ENCODE measurements around the gene KIAA0930.
A peak's percentile ranks its signal among the peaks of the same experiment; 100 is the strongest.
"Not testable (repeated sequence)": the region's sequence is repeated elsewhere in the genome, so short reads cannot be mapped to it uniquely, and the experiment has no call there.

The KIAA0930 gene

DNA sequence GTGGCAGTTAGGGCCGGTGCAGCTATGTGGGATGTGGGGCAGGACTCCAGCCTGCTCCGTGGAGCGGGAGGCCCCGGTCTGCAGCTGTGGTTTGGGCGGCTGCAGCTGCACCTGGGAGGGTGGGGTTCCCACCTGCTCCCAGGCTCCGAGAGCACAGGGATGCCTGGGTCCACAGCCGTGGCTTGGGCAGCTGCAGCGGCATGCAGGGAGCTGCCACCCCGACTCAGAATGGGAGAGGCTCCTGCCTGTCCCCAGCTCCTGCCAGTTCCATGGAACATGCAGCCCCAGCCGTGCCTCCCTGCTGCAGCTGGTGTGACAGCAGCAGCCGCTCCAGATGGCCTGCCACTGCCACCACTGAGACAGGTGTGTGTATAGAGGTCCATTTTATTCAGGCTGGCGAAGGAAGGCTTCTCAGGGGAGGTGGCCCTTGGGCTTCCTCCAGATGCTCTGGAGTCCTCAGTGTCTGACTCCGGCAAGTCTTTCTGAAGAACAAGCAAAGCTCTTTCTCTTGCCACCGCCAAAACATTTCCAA lies 22.3 kb upstream of the KIAA0930 start:
- CTCF ChIA-PET, result interaction anchor here (0.8 to 3.4 kb wide), 14 partner anchors 9 to 291 kb away, joined by 3 to 27 read pairs (median 4); no protein-coding TSS in a partner anchor
- POLR2A ChIA-PET, result no interaction called here
- TF ChIP-seq, protein P1, sequence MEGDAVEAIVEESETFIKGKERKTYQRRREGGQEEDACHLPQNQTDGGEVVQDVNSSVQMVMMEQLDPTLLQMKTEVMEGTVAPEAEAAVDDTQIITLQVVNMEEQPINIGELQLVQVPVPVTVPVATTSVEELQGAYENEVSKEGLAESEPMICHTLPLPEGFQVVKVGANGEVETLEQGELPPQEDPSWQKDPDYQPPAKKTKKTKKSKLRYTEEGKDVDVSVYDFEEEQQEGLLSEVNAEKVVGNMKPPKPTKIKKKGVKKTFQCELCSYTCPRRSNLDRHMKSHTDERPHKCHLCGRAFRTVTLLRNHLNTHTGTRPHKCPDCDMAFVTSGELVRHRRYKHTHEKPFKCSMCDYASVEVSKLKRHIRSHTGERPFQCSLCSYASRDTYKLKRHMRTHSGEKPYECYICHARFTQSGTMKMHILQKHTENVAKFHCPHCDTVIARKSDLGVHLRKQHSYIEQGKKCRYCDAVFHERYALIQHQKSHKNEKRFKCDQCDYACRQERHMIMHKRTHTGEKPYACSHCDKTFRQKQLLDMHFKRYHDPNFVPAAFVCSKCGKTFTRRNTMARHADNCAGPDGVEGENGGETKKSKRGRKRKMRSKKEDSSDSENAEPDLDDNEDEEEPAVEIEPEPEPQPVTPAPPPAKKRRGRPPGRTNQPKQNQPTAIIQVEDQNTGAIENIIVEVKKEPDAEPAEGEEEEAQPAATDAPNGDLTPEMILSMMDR (IDR thresholded peaks at IDR 0.05; ENCODE audit: control extremely low read depth, extremely low read depth, low read depth, missing control alignments), result no peak
- DNase-seq (ENCODE audit: extremely low spot score), result no peak

DNA sequence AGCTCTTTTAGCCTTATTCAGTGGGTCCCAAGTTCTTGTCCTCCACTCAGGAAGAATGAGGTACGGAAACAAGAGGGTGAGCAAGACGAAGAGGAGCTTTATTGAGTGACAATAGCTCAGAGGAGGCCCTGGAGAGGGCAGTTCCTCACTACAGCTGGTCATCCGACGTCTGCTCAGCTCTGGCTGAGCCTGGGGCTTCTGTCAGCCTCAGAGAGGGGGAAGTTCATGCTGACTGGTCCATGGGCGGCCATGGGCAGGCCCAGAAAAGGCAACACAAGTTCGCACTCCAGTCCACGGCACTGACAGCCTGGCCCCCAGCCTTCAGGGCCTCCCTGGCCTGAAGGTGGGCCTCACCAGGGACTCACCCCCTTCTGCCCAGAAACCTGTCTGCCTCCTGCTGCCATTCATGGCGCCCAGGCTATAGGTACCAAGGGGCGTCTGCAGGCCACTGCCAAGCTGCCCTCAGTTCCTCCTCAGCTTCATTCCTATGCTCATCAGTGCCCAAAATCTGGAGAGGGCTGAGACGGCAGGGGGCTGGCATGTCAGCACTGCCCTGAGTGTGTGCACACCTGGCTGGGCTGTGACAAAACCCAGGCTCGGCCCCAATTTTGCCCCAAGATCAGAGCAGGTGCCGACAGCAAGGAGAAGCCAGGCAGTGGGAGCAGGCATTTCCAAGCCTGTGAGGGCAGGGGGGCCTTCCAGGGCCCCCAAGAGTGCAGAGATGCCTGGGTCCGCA lies 21.7 kb upstream of the KIAA0930 start:
- no peak for DNase-seq (ENCODE audit: extremely low spot score)
- ChIA-PET POLR2A (no interaction called here), CTCF (interaction anchor here (0.9 to 3.4 kb wide), 11 partner anchors 10 to 292 kb away, joined by 3 to 27 read pairs (median 4); no protein-coding TSS in a partner anchor)
- TF ChIP-seq, protein P1 (IDR thresholded peaks at IDR 0.05; ENCODE audit: control extremely low read depth, extremely low read depth, low read depth, missing control alignments), result no peak

GRCh38 chr22:45261407-45262088 lies 20.9 kb upstream of the KIAA0930 start:
- no peak for DNase-seq (ENCODE audit: extremely low spot score)
- TF ChIP-seq, protein P1 (IDR thresholded peaks at IDR 0.05; ENCODE audit: control extremely low read depth, extremely low read depth, low read depth, missing control alignments), result no peak
- POLR2A ChIA-PET, result no interaction called here
- CTCF ChIA-PET, result interaction anchor here (1.3 to 3.4 kb wide), 3 partner anchors 15 to 160 kb away, joined by 3 to 27 read pairs (median 5); no protein-coding TSS in a partner anchor

DNA sequence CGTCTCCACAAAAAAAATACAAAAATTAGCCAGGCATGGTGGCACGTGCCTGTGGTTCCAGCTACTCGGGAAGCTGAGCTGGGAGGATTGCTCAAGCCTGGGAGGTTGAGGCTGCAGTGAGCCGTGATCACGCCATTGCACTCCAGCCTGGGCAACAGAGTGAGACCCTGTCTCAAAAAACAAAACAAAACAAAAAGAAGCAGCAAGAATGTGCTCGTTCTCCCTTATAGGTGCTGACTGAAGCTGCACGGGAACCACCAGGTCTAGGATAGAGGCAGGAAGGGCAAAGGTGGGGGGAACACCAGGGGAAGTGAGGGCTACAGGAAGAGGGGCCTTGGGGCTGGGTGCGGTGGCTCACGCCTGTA lies 19.7 kb upstream of the KIAA0930 start:
- CTCF ChIA-PET; POLR2A ChIA-PET; DNase-seq (ENCODE audit: extremely low spot score): not testable (repeated sequence)

DNA sequence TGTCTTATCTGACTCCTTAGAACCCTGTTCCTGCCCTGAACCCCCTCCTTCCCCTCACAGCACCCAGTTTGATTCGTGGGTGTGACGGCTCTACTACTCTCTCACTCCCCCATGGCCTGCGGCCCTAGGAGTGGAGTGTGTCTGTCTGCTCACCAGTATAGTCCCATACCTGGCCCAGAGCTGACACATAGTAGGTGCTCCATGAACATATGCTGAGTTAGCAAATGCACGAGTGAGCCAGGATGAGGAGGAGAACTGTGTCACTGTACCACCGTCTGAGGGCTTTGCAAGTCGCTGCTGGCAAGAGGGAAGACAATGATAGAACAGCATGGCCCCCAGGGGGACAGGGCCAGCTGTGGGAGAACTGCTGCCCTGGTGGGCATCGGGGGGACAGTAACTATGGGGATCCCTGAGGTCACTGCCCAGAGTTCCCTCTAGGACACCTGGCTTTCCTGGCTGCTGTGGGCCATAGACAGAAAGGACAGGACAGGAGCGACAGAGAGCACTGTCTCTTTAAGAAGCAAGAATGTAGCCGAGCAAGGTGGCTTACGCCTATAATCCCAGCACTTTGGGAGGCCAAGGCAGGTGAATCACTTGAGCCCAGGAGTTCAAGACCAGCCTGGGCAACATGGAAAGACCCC lies 19.2 kb upstream of the KIAA0930 start:
- ChIA-PET POLR2A (no interaction called here), CTCF (interaction anchor here (1.7 kb wide), 1 partner anchor 7 kb away, joined by 4 read pairs; no protein-coding TSS in a partner anchor)
- TF ChIP-seq, protein P1 (IDR thresholded peaks at IDR 0.05; ENCODE audit: control extremely low read depth, extremely low read depth, low read depth, missing control alignments), result no peak
- no peak for DNase-seq (ENCODE audit: extremely low spot score)

GRCh38 chr22:45257941-45258340 lies 17.2 kb upstream of the KIAA0930 start:
- POLR2A ChIA-PET; DNase-seq (ENCODE audit: extremely low spot score): not testable (repeated sequence)
- CTCF ChIA-PET, result interaction anchor here (1.2 to 1.7 kb wide), 2 partner anchors 9 to 10 kb away, joined by 3 to 4 read pairs; no protein-coding TSS in a partner anchor

GRCh38 chr22:45254789-45255278 lies 14.1 kb upstream of the KIAA0930 start:
- TF ChIP-seq, protein P1 (IDR thresholded peaks at IDR 0.05; ENCODE audit: control extremely low read depth, extremely low read depth, low read depth, missing control alignments), result no peak
- CTCF ChIA-PET, result interaction anchor here (1.2 kb wide), 1 partner anchor 12 kb away, joined by 3 read pairs; no protein-coding TSS in a partner anchor
- DNase-seq (ENCODE audit: extremely low spot score), result peak; percentile 65
- POLR2A ChIA-PET, result no interaction called here
